Activated T-helper 1 cell treated with Interleukin-2 at 50 U/mL for 16 hours (primary cell): ENCODE data around the gene ELSPBP1.
"Not testable (repeated sequence)": the region's sequence is repeated elsewhere in the genome, so short reads cannot be mapped to it uniquely, and the experiment has no call there.

Source experiments
- DNase-seq: peaks from one replicate; pipeline ENCODE4 v3.0.0-alpha.2; 2020; ENCODE audit warnings: low read depth

The ELSPBP1 gene

GRCh38 chr19:47994209-47994802 is at the start of gene ELSPBP1:
TSS of gene ELSPBP1 (plus strand) at chr19:47994632. CDS start at chr19:48008668, 14,036 bp downstream.
- no peak for DNase-seq

GRCh38 chr19:47949852-47950521 is 44.4 kb upstream of the ELSPBP1 start:
- DNase-seq = not testable (repeated sequence)

- DNase-seq = not testable (repeated sequence)
Measured at GRCh38 chr19:47952132-47952531, 42.3 kb upstream of the ELSPBP1 start.

- DNase-seq = not testable (repeated sequence)
Measured at GRCh38 chr19:47955936-47956335, 38.5 kb upstream of the ELSPBP1 start.

GRCh38 chr19:47973529-47973928 is 20.9 kb upstream of the ELSPBP1 start:
- DNase-seq = no peak

- no peak for DNase-seq
Measured at GRCh38 chr19:47991191-47991808, 3.1 kb upstream of the ELSPBP1 start.

- no peak for DNase-seq
Measured at GRCh38 chr19:47992070-47992469, 2.4 kb upstream of the ELSPBP1 start, which contains the start of gene BSPH1. TSS of gene BSPH1 (minus strand) at chr19:47992170. CDS start at chr19:47992081, 89 bp downstream.

- no peak for DNase-seq
Measured at GRCh38 chr19:47996230-47996727, 1.8 kb downstream of the ELSPBP1 start.

GRCh38 chr19:47998800-47999199 is 4.4 kb downstream of the ELSPBP1 start:
- DNase-seq = no peak

GRCh38 chr19:48000846-48001245 is 6.4 kb downstream of the ELSPBP1 start:
- DNase-seq = no peak

- DNase-seq = no peak
Measured at GRCh38 chr19:48004236-48004635, 9.8 kb downstream of the ELSPBP1 start.

- DNase-seq = no peak
Measured at GRCh38 chr19:48006762-48007161, 12.3 kb downstream of the ELSPBP1 start.

- DNase-seq = no peak
Measured at GRCh38 chr19:48010932-48011758, 16.7 kb downstream of the ELSPBP1 start.

- DNase-seq = no peak
Measured at GRCh38 chr19:48020686-48021085, 26.3 kb downstream of the ELSPBP1 start.

- no peak for DNase-seq
Measured at GRCh38 chr19:48023011-48023410, 28.6 kb downstream of the ELSPBP1 start.

GRCh38 chr19:48023518-48023917 is 29.1 kb downstream of the ELSPBP1 start:
- no peak for DNase-seq

- DNase-seq = no peak
Measured at GRCh38 chr19:48025480-48025879, 31.0 kb downstream of the ELSPBP1 start.

- DNase-seq = no peak
Measured at GRCh38 chr19:48029431-48029830, 35.0 kb downstream of the ELSPBP1 start.

GRCh38 chr19:48030073-48030472 is 35.6 kb downstream of the ELSPBP1 start:
- no peak for DNase-seq

- no peak for DNase-seq
Measured at GRCh38 chr19:48033604-48034003, 39.2 kb downstream of the ELSPBP1 start.

- no peak for DNase-seq
Measured at GRCh38 chr19:48036765-48037164, 42.3 kb downstream of the ELSPBP1 start.
